NCI-H774 (cell line): ENCODE results near the gene CBX2.
"Not testable (repeated sequence)": the region's sequence is repeated elsewhere in the genome, so short reads cannot be mapped to it uniquely, and the experiment has no call there.

Experiments
- DNase-seq: peaks from one replicate; lab custom pipeline; 2025; lab: John Stamatoyannopoulos, UW

The CBX2 gene

DNA sequence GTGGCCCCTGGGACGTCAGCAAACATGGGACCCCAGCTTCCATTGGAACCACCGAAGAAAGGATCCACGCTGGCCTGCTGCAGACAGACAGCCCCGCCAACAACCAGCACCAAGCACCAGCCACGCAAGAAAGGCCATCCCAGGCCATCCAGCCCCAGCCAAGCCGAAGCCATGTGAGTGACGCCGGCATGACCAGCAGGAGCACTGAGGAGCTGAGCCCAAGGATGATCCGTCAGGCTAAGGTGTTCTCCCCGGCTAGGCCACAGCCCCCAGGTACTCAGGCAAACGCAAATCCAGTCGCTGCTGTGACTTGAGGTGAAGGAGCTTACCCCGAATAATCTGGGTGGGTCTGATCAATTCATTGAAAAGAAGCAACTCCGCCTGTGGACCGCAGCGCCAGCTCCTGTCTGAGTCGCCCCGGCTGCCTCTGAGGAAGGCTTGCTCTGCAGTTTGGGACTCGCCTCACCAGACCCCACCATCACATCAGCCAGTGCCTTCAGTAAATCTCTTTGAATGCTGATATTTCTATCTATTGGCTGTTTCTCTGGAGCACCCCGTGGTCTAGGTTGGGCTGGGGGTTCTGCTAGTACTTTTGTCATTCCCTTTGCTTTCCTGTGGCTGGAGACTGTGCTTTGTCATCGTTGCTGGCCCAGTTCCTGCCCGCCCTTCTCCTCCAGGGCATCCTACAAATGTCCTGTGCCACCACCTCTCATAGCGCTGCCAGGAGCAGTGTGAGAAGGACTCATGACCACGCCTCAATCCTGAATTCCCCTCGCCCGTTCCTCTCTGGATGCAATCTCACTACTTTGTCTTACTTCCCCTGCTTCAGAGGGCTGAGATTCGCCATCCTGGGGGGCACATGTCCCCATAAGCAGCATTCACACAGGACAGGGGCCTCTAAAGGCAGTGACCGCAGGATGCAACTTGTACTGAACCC, 8.1 kb upstream of the CBX2 start:
- no peak for DNase-seq

DNA sequence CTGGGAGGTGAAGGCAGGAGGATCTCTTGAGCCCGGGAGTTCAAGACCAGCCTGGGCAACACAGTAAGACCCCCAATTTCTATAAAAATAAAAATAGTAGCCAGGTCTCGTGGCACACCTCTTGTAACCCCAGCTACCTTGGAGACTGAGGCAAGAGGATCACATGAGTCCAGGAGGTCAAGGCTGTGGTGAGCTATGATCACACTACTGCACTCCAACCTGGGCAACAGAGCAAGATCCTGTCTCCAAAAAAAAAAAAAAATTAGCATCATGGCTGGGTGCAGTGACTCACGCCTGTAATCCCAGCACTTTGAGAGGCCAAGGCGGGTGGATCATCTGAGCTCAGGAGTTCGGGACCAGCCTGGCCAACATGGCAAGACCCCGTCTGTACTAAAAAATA, 6.7 kb upstream of the CBX2 start:
- DNase-seq = no peak

DNA sequence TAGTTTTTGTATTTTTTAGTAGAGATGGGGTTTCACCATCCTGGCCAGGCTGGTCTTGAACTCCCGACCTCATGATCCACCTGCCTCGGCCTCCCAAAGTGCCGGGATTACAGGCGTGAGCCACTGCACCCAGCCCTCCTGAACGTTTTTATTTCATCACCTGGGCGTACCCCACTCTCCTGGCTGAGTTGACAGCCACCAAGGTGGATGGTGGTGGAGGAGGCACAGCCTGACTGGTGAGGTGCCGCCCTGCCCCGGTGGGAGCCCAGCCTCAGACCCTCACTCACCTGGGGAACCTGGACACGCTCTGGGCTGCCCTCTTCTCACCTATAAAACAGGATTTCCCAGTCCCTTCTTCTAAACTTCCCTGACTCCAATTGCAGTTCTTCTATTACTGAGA, 5.2 kb upstream of the CBX2 start:
- DNase-seq = not testable (repeated sequence)

DNA sequence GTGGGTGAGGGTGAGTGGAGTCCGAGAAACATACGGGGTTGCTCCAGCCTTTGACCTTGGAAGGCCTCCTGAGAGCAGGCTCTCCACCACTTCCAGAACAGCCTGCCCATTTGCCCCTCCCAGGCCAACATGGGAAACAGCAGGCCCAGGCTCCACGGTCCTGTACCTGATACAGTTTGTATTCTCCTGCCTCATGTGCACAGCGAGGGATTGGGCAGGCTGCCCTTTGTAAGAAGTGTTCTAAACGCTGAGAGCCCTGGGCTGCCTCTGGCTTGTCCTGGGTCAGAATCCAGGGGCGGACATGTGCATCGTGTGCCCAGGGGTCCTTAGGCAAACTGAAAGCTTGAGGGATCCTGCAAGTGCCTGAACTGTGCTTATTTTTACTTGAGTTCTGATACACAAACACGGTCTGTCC, 3.4 kb upstream of the CBX2 start:
- DNase-seq = no peak

DNA sequence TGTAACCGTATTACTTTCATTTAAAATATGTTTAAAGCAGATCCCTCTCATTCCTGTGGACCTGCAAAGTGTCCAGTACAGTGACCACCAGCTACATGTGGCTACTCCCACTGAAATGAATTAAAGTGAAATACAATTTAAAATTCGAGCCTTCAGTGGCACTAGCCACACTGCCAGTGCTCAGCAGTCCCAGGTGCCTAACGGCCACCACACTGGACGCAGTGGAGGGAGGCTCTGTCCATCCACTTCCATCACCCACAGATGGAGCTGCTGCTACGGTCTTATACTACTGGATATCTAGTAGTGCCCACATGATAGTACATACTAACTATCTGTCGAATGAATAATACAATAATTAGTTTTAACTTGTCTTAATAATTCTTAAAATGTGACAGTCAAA, 2.3 kb upstream of the CBX2 start:
- DNase-seq = no peak

DNA sequence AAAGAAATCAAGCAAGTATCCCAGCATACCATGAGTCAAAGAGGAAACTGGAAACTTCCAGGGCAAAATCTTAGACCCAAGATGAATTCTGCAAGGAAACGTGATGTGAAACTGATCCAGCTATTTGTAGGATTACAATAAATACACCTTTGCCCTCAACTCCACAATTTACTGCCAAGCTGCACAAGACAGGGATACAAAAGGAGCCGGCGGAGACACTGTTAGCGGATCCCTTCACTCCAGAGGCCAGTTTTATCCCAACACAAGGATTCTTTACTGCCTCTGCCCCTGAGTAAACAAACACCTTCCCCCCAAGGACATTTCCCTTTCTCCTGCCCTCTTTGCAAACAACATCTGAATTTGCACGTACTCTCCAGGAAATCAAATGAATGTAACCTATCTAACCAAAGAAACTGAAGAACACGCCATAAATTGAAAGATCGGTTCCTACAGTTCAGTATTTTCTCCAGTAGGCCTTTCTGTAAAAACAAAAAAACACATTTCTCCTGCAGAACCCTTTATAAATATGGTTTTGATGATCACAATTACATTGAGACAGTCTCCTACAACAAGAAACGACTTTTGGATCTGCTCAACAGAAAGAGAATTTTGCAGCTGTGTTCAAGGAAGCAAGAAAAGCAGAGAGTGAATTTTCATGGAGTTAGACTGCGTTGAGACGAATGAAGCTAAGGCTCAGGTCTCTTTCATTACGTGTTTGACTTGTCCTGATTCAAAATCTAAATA, 1.4 kb upstream of the CBX2 start:
- no peak for DNase-seq

DNA sequence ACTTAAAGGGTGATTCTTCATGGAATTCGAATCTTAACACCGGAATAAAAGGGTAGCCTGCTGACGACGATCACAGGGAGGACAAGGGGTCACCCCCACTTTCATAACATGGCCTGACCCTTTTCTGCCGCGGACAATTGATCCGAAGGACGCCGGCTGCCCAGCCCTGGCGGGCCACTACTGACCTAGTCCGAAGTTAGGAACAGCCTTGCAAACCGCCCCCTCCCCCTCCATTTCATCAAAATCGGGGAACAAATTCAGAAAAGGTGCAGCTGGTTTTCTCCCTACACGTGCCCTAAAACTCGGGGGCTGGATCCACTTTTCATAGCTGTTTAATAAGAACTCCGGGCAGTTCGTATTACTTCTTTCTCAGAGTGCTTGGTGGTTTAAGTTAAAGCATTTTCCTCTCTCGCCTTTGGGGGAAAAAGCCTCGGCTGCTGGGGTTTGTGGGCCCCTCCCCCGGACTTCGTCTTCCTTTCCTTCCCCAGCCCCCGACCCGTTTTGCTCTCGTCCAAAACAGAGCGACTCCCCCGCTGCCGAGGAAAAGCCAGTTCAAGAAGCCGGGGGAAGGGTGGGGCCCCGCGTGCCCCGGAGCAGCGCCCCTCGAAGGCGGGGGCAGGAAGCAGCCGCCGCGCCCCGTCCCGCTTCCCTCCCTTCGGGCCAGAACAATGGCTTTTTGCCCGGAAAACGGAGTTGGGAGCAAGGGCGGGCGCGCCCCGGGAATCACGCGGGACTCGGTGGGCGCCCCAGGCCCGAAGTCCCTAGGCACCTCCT, 641 bp upstream of the CBX2 start:
- DNase-seq = peak; percentile 75

DNA sequence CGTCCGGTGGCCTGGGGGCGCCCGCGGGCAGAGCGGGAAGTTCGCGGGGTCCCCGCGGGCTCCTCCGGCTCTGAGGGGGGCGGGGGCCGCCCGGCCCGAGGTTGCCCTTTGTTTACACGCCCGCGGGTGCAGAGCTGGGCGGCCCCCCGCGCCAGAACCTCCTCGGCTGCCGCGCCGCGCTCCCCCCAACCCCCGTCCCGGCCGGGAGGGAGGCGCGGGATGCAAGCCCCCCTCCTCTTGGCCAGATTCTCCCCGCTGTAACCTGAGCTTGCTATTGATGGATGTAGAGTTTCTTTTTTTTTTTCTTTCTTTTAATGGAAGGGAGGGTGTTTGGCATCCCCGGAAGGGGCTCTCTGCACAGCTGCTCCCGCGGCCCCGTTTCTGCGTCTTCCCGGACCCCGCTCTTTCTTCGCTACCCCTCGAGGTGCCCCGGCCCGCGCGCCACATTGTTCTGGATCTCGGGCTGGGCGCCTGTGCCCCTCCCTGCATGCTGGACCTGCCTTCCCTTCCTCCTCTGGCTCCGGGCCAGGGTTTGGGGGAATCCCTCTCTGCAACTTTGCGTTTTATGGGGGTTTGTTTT, 646 bp downstream of the CBX2 start:
- peak; percentile 13 for DNase-seq

DNA sequence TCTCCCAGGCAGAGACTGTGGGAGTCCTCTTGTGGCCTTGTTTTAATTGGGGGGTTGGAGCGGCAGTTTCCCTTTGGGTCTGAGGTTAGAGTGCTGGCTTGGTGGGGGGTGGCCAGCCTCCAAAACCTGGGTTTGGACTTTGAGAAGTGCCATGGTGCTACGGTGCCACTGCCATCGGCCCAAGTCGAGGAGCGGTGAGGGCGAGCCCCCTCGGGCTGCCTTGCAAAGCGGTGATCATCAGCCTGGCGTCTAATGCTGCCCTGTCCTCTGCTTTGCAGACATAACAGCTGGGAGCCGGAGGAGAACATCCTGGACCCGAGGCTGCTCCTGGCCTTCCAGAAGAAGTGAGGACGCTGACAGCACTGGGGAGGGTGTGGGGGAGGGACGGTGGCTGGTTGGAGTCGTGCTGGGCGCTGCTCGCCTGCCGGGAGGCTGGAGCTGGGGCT, 1.2 kb downstream of the CBX2 start:
- DNase-seq = no peak

DNA sequence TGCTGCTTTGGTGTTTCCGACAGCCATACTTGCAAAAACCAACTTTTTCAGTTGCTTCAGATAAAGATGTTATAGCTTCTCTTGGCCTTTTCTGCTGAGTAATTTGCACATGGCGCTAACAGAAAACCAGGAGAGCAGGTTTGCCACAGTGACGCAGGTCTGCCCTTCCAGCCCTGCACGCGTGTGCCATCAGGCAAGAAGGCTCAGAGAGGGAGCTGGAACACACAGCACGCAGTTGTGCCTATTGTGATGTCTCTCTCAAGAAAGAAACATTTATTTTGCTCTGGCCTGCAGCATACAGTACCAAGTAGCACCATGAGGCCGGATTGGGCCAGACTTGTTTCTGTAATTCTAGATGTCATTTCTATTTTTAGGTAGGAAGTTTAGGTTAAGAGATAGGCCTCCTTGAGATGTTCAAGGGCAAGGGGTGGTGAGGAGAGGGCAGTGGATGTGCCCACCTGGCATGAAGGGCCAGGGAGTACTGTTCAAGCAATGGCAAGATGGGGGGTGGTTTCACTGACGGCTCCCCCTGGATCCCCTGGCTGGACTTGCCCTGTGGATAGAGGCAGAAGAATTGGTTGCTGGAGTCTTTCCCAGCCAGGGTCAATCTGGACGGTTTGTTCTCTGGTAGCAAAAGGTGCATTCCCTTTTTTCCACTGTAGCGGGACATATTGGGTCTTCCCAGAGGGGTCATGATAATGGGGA, 1.9 kb downstream of the CBX2 start:
- no peak for DNase-seq

DNA sequence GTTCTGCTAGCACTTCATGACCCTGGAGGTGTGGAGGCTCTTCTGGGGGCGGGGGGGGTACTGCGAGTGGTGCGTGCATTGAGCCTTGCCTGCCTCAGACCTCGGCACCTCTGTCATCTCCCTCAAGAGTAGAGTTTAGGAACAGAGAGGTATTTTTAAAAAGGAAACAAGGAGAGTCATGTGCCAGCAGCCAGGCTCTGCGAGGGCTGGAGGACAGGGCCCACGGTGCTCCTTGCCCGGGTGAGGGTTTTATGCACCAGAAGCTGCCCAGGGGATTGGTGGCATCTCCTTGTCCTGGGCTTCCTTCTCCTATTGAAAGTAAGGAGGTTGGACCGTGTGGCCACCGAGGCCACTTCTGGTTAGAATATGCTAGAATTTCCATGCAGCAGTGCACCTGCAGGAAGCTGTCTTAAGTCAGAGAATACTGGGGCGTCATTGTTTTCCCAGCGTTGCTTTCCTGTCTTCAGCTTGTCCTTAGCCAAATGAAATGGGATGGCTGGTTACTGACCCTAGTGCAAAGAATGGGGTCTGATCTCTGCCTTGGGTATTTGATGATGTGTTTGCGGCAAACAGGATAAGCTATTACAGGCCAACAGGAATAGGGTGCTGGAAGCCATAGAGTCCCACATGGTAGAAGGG, 3.2 kb downstream of the CBX2 start:
- DNase-seq = no peak

DNA sequence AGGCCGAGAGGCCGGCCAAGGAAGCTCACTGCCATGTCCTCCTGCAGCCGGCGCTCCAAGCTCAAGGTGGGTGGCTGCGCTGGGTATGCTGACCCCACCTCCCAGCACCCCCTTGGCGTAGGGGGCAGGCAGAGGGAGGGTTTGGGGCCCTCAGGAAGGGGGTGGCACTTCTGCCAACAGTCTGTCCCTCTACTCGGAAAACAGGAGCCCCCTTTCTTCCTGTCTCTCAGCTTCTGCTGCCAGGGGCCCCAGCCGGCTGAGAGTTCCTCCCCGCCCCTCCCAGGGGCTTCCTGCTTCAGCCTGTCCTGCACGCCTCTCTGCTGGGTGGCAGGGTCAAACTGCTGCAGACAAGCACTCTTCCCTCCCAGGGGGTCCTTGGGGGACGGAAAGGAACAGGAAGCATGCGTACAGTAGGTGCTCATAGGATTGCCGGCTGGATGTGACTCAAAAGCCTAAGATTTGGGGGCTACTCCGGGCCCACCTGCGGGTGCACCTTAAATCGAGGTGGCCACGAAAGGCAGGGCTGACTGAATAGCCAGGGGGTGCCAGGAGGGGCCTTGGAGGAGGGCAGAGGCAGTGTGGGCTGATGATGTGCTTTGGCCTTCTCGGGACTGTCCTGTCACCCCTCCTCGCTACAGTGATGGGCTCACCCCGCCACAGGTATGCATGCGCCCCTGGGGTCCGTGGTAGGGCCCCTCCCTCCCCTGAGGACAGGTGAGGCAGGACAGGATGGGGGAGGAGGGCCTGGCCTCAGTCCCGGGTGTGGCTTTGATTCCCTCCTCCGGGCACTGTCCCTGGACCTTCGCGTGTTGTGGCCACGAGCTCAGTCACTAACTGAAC, 4.0 kb downstream of the CBX2 start:
- DNase-seq = no peak

DNA sequence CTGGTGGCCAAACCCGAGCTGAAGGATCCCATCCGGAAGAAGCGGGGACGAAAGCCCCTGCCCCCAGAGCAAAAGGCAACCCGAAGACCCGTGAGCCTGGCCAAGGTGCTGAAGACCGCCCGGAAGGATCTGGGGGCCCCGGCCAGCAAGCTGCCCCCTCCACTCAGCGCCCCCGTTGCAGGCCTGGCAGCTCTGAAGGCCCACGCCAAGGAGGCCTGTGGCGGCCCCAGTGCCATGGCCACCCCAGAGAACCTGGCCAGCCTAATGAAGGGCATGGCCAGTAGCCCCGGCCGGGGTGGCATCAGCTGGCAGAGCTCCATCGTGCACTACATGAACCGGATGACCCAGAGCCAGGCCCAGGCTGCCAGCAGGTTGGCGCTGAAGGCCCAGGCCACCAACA, 5.9 kb downstream of the CBX2 start:
- no peak for DNase-seq

DNA sequence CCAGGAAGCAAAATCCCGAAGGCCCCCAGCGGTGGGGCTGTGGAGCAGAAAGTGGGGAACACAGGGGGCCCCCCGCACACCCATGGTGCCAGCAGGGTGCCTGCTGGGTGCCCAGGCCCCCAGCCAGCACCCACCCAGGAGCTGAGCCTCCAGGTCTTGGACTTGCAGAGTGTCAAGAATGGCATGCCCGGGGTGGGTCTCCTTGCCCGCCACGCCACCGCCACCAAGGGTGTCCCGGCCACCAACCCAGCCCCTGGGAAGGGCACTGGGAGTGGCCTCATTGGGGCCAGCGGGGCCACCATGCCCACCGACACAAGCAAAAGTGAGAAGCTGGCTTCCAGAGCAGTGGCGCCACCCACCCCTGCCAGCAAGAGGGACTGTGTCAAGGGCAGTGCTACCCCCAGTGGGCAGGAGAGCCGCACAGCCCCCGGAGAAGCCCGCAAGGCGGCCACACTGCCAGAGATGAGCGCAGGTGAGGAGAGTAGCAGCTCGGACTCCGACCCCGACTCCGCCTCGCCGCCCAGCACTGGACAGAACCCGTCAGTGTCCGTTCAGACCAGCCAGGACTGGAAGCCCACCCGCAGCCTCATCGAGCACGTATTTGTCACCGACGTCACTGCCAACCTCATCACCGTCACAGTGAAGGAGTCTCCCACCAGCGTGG, 6.5 kb downstream of the CBX2 start:
- no peak for DNase-seq

DNA sequence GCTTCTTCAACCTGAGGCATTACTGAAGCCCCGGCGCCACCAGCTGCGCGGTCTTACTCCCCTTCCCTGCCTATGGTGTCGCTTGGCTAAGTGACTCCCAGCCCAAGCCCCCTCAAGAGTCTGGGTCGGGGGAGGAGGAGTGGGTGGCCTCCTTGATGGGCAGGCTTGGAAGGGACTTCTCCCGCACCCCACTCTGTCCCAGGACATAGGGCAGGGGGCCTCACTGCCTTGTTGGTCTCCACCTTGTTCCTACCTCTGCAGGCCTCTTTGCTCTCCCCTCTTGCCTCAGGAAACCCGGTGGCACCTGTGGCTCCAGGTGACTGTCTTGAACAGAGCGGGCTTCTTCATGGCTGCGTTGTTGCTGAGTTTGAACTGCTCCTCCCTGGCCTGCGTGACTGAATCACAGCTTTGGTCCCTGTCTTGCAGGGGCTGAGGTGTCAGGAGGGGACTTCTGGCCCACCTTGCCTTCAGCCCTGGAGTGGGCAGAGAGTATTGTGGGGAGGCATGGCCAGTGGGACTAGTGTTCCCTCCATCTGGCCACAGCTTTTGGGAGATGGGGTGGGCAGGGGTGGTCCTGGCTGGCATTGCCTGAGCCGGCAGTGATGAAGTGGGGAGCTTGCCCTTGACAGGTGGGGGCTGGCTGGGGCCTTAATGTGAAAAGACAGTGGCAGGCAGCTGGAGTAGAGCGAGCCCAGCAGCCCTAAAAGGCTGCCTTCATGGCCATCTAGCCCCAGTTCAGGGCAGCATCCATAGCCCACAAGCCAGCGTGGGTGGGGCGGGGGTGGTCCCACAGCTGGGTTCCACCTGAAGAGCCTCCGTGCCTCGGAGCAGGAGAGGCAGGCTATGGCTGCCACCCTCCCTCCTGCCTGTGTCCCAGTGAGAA, 7.3 kb downstream of the CBX2 start:
- no peak for DNase-seq

DNA sequence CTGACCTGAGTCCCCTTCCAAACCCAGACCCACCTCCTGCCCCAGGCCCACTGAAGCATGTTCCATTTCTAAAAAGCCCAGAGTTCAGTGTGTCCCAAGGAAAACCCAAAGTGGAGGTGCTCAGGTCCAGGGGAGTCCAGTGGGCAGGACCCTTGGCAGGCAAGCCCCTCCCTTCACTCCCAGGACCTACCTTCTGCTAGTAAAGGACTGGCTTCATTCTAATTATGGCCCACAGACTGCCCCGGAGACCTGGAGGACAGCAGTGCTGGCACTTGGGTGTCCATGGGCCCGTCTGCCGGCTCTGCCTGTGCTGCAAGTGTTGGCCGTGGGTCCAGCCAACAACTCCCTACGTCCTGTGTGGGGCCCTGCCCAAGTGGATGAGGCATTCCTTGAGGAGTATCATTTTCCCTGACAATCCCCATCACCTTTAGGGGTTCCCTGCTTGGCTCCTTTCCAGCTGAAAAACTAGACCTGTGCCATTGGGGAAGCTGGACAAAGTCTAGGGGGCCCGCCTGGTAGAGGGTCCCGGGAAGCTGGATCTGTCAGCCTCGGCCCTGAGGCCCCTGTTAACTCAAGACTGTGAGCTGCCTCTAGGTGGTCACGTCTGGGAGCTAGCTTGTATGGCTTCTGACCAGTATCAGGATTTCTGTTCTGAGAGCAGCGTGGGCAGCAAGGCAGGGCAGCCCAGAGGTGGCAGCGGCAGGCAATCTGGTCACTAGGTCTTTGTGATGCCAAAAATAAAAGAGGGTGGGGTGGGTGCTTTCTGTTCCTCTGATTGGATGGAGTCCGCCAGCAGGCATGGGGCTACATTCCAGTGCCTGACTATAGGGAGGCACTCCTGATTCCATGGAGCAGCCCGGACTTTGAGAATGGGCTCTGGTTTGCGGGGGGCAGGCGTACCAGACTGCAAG, 8.2 kb downstream of the CBX2 start:
- no peak for DNase-seq

DNA sequence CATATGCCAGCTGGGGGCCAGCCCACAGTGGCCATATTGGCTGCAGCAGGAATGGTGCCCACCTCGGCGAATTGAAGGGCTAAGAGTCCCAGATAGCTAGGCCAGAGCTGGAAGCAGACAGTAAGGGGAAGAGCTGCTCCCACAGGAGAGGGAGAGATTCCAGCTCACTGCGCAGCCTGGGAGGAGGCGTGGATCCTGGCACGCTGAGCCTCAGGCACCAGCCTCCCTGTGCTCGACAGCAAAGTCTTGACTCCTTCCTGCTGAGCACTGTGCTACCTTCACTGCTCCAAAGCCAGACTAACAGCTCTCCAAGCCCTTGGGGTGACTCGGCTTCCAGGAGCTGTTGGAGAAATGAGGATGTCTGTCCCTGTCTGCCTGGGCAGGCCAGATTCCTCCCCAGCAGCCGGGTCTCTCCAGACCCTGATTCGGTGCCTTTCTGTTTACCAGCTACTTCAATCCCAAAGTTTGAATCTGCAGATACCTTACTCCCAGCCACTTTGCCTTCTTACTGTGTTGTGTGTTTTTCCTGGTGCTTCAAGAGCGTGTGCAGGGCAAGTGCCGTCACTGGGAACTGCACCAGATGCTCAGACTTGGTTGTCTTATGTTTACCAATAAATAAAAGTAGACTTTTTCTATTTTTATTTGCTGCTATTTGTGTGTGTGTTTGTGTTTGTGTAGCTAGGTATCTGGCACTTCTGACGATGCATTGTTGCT, 9.1 kb downstream of the CBX2 start:
- DNase-seq = no peak
